ENCODE results near the gene DYNC1H1. TPM values are rescaled to one million over a fixed set of nuclear protein-coding genes. Genes with fewer than 3 reads are reported as not detected.

Gene DYNC1H1
- total and polyA plus RNA-seq, 2 of the 13 experiments (the other 11 are each of a cell fraction or from before 2014, with no cell fraction given), result 74.4 to 239 TPM

DNA sequence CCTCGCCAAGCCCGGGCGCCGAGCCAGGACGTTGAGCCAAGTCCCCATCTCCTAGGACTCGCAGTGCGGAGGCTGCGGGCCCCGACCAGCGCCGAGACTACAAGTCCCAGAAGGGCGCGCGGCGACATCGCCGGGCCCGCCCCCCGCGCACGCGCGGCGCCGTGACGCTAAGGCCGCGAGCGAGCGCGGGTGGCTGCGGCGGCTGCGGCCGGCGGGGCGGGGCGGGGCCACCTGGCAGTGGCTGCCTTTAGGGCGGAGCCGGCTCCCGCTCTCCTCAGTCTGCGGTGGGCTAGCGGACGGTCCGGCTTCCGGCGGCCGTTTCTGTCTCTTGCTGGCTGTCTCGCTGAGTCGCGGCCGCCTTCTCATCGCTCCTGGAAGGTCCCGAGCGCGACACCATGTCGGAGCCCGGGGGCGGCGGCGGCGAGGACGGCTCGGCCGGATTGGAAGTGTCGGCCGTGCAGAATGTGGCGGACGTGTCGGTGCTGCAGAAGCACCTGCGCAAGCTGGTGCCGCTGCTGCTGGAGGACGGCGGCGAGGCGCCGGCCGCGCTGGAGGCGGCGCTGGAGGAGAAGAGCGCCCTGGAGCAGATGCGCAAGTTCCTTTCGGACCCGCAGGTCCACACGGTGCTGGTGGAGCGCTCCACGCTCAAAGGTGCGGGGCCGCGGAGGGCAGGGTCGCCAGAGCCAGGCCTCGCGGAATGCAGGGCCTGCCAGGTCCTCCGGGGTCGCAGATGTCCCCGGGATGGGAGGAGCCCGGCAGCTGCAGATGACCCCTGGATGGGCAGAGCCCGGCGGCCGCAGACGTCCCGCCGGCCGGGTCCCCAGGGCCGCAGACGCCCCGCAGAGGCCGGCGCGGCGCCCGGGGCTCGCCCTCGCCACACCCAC, at the start of gene DYNC1H1 (continued):
- peak; percentile 37; the same call in 1 of the 2 replicates for TF ChIP-seq MAZ (IDR thresholded peaks at IDR 0.05; ENCODE audit: borderline replicate concordance, low read depth, low read length)
- TF ChIP-seq MAZ (CRISPR knock-in tag; IDR thresholded peaks at IDR 0.05; ENCODE audit: low read depth), result peak; percentile 61; the same call in 1 of the 2 replicates
- peak; percentile 75 for TF ChIP-seq ZNF230 (CRISPR knock-in tag; IDR thresholded peaks at IDR 0.05)
- TF ChIP-seq ZHX2 (IDR thresholded peaks at IDR 0.05; ENCODE audit: low read depth), result peak; percentile 40; the same call in 1 of the 2 replicates
- TF ChIP-seq ZHX2 (CRISPR knock-in tag; IDR thresholded peaks at IDR 0.05; ENCODE audit: borderline replicate concordance), result no peak; the same call in 1 of the 2 replicates
- TF ChIP-seq ZNF563 (CRISPR knock-in tag; IDR thresholded peaks at IDR 0.05), result peak; percentile 59; the same call in 1 of the 2 replicates
- TF ChIP-seq, protein P1, sequence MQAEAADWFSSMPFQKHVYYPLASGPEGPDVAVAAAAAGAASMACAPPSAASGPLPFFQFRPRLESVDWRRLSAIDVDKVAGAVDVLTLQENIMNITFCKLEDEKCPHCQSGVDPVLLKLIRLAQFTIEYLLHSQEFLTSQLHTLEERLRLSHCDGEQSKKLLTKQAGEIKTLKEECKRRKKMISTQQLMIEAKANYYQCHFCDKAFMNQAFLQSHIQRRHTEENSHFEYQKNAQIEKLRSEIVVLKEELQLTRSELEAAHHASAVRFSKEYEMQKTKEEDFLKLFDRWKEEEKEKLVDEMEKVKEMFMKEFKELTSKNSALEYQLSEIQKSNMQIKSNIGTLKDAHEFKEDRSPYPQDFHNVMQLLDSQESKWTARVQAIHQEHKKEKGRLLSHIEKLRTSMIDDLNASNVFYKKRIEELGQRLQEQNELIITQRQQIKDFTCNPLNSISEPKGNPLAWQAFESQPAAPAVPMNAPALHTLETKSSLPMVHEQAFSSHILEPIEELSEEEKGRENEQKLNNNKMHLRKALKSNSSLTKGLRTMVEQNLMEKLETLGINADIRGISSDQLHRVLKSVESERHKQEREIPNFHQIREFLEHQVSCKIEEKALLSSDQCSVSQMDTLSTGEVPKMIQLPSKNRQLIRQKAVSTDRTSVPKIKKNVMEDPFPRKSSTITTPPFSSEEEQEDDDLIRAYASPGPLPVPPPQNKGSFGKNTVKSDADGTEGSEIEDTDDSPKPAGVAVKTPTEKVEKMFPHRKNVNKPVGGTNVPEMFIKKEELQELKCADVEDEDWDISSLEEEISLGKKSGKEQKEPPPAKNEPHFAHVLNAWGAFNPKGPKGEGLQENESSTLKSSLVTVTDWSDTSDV (CRISPR knock-in tag; IDR thresholded peaks at IDR 0.05), result peak; percentile 96
- TF ChIP-seq GPN1 (CRISPR knock-in tag; IDR thresholded peaks at IDR 0.05; ENCODE audit: borderline replicate concordance), result no peak
- peak; percentile 64 for TF ChIP-seq SALL1 (CRISPR knock-in tag; IDR thresholded peaks at IDR 0.05)
- TF ChIP-seq MXI1 (IDR thresholded peaks at IDR 0.05; ENCODE audit: borderline replicate concordance, low read depth, low read length), result 0 out of 3 replicates have a peak, but pooled peaks have one; percentile 39
- TF ChIP-seq SRSF4 (IDR thresholded peaks at IDR 0.05; ENCODE audit: low read depth, low read length, poor library complexity, severe bottlenecking), result no peak
- TF ChIP-seq, protein P2, sequence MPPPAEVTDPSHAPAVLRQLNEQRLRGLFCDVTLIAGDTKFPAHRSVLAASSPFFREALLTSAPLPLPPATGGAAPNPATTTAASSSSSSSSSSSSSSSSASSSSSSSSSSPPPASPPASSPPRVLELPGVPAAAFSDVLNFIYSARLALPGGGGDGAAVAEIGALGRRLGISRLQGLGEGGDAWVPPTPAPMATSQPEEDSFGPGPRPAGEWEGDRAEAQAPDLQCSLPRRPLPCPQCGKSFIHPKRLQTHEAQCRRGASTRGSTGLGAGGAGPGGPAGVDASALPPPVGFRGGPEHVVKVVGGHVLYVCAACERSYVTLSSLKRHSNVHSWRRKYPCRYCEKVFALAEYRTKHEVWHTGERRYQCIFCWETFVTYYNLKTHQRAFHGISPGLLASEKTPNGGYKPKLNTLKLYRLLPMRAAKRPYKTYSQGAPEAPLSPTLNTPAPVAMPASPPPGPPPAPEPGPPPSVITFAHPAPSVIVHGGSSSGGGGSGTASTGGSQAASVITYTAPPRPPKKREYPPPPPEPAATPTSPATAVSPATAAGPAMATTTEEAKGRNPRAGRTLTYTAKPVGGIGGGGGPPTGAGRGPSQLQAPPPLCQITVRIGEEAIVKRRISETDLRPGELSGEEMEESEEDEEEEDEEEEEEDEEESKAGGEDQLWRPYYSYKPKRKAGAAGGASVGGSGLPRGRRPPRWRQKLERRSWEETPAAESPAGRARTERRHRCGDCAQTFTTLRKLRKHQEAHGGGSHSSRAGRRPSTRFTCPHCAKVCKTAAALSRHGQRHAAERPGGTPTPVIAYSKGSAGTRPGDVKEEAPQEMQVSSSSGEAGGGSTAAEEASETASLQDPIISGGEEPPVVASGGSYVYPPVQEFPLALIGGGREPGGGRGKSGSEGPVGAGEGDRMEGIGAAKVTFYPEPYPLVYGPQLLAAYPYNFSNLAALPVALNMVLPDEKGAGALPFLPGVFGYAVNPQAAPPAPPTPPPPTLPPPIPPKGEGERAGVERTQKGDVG (CRISPR knock-in tag; IDR thresholded peaks at IDR 0.05; ENCODE audit: borderline replicate concordance), result no peak
- TF ChIP-seq ZNF235 (CRISPR knock-in tag; IDR thresholded peaks at IDR 0.05; ENCODE audit: borderline replicate concordance), result peak; percentile 87; the same call in 1 of the 2 replicates
- peak; percentile 65; the same call in 1 of the 2 replicates for TF ChIP-seq KMT2B (CRISPR knock-in tag; IDR thresholded peaks at IDR 0.05)
- TF ChIP-seq CREBL2 (CRISPR knock-in tag; IDR thresholded peaks at IDR 0.05; ENCODE audit: borderline replicate concordance), result no peak
